NB4 (cell line): ENCODE results near the gene GZMA.

ENCODE experiments used
- DNase-seq: peaks from one replicate; pipeline ENCODE4 v3.0.0; 2010; ENCODE audit warnings: low read depth
- H3K4me3 ChIP-seq: one replicate; pipeline ENCODE4 v1.5.1; 2011; ENCODE audit warnings: mild to moderate bottlenecking, low read depth, low read length, moderate library complexity
- MYC ChIP-seq: IDR thresholded peaks from 2 replicates; pipeline ENCODE4 v1.6.1; 2011; ENCODE audit warnings: low read depth, low read length
- POLR2A ChIP-seq: IDR thresholded peaks from 2 replicates; pipeline ENCODE4 v1.6.1; 2011; ENCODE audit warnings: mild to moderate bottlenecking; ENCODE audit not compliant: insufficient read length; ENCODE audit errors: extremely low read depth
- TF ChIP-seq, protein P1 (sequence below): IDR thresholded peaks from 2 replicates; pipeline ENCODE4 v1.6.1; 2011; ENCODE audit warnings: low read depth, low read length

Gene GZMA

GRCh38 chr5:55151923-55152842 is 49.7 kb downstream of the GZMA start:
- no peak for DNase-seq
- no peak overlapping the region for H3K4me3 ChIP-seq
- TF ChIP-seq POLR2A = no peak
- TF ChIP-seq, protein P1, sequence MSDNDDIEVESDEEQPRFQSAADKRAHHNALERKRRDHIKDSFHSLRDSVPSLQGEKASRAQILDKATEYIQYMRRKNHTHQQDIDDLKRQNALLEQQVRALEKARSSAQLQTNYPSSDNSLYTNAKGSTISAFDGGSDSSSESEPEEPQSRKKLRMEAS = no peak
- TF ChIP-seq MYC = no peak

- no peak for DNase-seq
- no peak overlapping the region for H3K4me3 ChIP-seq
- no peak for TF ChIP-seq POLR2A
- TF ChIP-seq, protein P1 = no peak
These were observed 52.4 kb downstream of the GZMA start for GRCh38 chr5:55154873-55155272.
